ENCODE results near the gene ERCC2.
"Not testable (repeated sequence)": the region's sequence is repeated elsewhere in the genome, so short reads cannot be mapped to it uniquely, and the experiment has no call there.

ERCC2 gene

DNA sequence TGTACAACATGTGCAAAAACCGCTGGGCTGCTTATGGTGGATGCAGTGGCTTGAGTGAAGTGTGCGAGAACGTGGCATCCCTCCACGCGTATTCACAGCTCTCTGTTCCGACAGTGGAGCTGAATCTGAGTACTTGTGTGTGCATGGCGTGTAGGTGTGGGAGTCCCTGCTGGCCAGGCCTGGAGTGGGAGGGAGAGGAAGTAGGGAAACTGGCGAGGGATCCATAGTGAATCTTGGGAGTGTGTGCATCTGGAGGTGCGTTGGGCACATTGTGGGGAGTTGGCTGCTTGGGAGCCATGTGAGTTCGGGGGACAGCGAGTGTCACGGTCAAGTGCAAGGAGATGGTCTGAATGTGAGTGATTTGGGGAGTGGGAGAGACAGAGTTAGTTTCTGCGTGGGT is 27.5 kb downstream of the ERCC2 start:
- DNase-seq (ENCODE audit: low read depth), result no peak
- Histone ChIP-seq H3K27me3 (replicated peaks; ENCODE audit: control insufficient read depth, insufficient read depth, low read length) (peaks cover 25% of the 10 kb centered on the region), H3K9ac (ENCODE audit: low read length) (no peak overlapping the region), H3K4me3 (ENCODE audit: low read length) (no peak overlapping the region), H3K36me3 (ENCODE audit: control insufficient read depth, insufficient read depth, low read length, severe bottlenecking) (no peaks in the 10 kb centered on the region), H3K9me3 (ENCODE audit: control insufficient read depth, low read length) (no peaks in the 10 kb centered on the region), H3K4me1 (ENCODE audit: control insufficient read depth, insufficient read depth, low read length) (no peaks in the 10 kb centered on the region)

DNA sequence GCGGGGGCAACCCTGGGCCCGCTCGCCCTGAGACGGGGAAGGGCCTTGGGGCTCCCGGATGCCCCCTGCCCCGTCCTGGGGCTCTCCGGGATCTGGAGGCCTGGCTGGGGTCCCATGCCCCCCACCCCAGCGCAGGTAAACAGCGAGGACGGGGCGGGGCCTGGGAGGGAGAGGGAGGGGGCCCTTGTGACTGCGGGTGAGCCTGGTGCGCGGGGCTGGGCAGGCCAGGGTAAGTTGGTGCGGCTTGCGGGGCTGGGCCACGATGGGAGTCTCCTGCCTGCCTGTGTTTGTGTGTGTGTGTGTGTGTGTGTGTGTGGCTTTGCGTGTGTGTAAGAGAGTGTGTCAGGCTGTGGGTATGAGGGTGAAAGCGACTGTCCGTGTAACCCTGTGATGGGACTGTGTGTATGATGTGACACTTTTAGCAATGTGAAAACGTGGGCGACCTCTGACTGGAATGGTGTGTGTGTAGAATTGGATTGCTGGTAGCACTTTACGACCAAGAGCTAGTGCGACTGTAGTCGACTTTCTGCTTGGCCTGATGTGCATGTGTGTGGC is 29.4 kb downstream of the ERCC2 start:
- H3K9me3 ChIP-seq (ENCODE audit: control insufficient read depth, low read length), result no peaks in the 10 kb centered on the region
- no peaks in the 10 kb centered on the region for H3K36me3 ChIP-seq (ENCODE audit: control insufficient read depth, insufficient read depth, low read length, severe bottlenecking)
- H3K4me1 ChIP-seq (ENCODE audit: control insufficient read depth, insufficient read depth, low read length), result no peaks in the 10 kb centered on the region
- H3K27me3 ChIP-seq (replicated peaks; ENCODE audit: control insufficient read depth, insufficient read depth, low read length), result peaks cover 19% of the 10 kb centered on the region
- DNase-seq (ENCODE audit: low read depth), result no peak
- no peak overlapping the region for H3K9ac ChIP-seq (ENCODE audit: low read length)
- no peak overlapping the region for H3K4me3 ChIP-seq (ENCODE audit: low read length)

DNA sequence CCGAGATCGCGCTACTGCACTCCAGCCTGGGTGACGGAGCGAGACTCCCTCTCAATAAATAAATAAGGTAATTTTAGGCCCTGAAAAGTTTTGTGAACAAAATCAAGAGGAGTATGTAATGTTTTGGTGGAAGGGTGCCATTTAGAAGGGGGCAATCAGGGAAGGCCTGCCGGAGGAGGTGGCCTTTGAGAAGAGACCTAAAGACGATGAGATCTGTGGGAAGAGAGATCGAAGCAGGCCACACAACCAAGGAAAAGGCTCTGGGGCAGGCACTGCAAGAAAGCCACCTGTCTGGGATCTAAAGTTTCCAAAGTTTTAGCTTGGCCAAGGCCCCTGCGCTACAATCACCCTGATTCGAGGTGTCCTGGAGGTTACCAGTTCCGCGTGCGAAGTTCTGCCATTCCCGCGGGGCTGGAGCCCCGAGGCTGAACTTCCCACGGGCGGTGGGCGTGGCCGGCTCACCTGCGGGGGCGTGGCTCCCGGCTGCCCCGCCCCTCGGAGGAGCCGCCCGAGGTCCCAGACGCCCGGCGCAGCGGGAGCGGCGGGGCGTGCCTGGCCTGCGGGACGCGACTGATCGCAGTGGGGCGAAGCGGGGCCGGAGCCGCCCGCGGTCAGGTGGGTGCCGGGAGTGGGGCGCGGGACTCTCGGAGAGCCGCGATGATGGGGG is 30.0 kb downstream of the ERCC2 start, which contains the start of gene KLC3:
TSS of gene KLC3 (plus strand) at position 519 of the 667 bp plus-strand sequence. CDS start 4,792 bp downstream, outside the sequence.
- no peak within 1 kb of the TSS for H3K9ac ChIP-seq (ENCODE audit: low read length)
- H3K36me3 ChIP-seq (ENCODE audit: control insufficient read depth, insufficient read depth, low read length, severe bottlenecking), result no peaks in the 10 kb centered on the region
- peaks cover 19% of the 10 kb centered on the region for H3K27me3 ChIP-seq (replicated peaks; ENCODE audit: control insufficient read depth, insufficient read depth, low read length)
- H3K4me1 ChIP-seq (ENCODE audit: control insufficient read depth, insufficient read depth, low read length), result no peaks in the 10 kb centered on the region
- no peak for DNase-seq (ENCODE audit: low read depth)
- H3K4me3 ChIP-seq (ENCODE audit: low read length), result no peak within 1 kb of the TSS
- H3K9me3 ChIP-seq (ENCODE audit: control insufficient read depth, low read length), result no peaks in the 10 kb centered on the region

DNA sequence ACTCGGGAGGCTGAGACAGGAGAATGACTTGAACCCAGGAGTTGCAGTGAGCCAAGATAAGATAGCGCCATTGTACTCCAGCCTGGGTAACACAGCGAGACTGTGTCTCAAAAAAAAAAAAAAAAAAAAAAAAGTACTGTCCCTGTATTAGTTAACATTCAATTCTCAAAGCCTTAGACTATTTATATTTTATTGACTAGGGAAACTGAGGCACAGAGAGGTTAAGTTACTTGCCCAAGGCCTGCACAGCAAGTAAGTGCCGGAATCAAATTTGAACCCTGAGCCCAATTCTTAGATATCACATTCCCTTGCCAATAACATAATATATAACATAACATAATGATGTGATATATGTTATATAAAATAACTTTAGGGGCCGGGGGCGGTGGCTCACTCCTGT is 30.7 kb downstream of the ERCC2 start:
- DNase-seq (ENCODE audit: low read depth), result no peak
- Histone ChIP-seq H3K36me3 (ENCODE audit: control insufficient read depth, insufficient read depth, low read length, severe bottlenecking) (no peaks in the 10 kb centered on the region), H3K4me1 (ENCODE audit: control insufficient read depth, insufficient read depth, low read length) (no peaks in the 10 kb centered on the region), H3K4me3 (ENCODE audit: low read length) (no peak overlapping the region), H3K27me3 (replicated peaks; ENCODE audit: control insufficient read depth, insufficient read depth, low read length) (peaks cover 16% of the 10 kb centered on the region), H3K9ac (ENCODE audit: low read length) (no peak overlapping the region), H3K9me3 (ENCODE audit: control insufficient read depth, low read length) (no peaks in the 10 kb centered on the region)

DNA sequence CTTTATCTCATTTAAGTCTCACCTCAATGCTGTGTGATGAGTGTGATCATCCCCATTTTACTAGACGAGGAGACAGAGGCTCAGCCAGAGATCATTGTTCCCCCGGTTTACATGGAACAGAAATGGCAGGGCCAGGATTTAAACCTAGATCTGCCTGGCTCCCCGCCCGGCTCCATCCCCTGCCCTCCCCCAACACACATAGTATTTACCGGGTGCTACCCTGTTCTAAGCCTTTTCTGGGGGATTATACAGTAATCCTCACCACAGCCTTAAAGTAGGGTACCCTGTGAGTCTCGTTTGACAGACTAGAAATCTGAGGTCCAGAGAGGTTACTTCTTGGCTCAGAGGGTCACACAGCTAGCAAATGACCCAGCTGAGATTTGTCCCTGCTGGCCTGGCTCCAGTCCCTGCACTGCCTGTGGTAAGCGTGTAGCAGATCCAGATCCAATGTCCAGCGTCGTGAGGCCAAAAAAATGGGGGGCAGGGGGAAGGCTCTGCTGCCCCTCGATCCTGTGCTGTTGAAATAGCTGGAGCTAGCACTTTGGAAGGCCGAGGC is 33.6 kb downstream of the ERCC2 start:
- no peaks in the 10 kb centered on the region for H3K9me3 ChIP-seq (ENCODE audit: control insufficient read depth, low read length)
- H3K4me1 ChIP-seq (ENCODE audit: control insufficient read depth, insufficient read depth, low read length), result no peaks in the 10 kb centered on the region
- H3K9ac ChIP-seq (ENCODE audit: low read length), result no peak overlapping the region
- no peaks in the 10 kb centered on the region for H3K36me3 ChIP-seq (ENCODE audit: control insufficient read depth, insufficient read depth, low read length, severe bottlenecking)
- H3K4me3 ChIP-seq (ENCODE audit: low read length), result no peak overlapping the region
- no peak for DNase-seq (ENCODE audit: low read depth)
- H3K27me3 ChIP-seq (replicated peaks; ENCODE audit: control insufficient read depth, insufficient read depth, low read length), result peaks cover 12% of the 10 kb centered on the region

DNA sequence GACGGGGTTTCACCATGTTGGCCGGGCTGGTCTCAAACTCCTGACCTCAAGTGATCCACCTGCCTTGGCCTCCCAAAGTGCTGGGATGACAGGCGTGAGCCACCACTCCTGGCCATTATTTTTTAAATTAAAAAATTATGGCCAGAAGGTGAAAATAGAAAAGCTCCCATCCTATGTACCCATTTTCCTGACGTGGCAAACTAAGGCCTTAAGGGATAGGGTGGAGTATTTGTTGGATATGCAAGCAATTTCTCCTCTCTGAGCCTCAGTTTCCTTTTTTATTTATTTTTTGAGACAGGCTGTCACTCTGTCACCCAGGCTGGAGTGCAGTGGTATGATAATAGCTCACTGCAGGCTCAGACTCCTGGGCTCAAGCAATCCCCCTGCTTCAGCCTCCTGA is 35.5 kb downstream of the ERCC2 start:
- H3K27me3 ChIP-seq (replicated peaks; ENCODE audit: control insufficient read depth, insufficient read depth, low read length); H3K9ac ChIP-seq (ENCODE audit: low read length); H3K4me1 ChIP-seq (ENCODE audit: control insufficient read depth, insufficient read depth, low read length); H3K36me3 ChIP-seq (ENCODE audit: control insufficient read depth, insufficient read depth, low read length, severe bottlenecking); H3K4me3 ChIP-seq (ENCODE audit: low read length); H3K9me3 ChIP-seq (ENCODE audit: control insufficient read depth, low read length); DNase-seq (ENCODE audit: low read depth): not testable (repeated sequence)

DNA sequence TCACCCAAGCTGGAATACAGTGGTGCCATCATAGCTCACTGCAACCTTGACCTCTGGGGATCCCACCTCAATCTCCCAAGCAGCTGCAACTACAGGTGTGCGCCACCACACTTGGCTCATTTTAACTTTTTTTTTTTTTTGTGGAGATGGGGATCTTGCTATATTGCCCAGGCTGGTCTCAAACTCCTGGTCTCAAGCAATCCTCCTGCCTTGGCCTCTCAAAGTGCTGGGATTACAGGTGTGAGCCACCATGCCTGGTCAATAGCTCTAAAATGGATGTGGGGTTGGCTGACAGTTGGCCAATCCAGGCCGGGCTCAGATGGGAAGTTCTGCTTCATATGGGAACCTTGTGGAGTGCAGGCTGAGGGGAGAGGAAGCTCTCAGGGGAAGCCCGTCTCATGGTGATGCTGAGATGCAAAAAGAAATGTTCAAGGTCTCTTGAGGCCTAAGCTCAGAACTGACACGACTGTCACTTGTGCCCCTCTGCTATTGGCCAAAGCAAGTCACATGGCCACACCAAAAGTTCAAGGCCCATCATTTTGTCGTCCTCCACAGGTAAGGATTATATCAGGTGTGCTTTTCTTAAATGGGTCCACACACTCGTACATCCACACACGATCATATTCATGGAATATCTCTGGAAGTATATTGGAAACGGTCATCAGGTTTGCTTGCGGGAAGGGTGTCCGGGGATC is 36.6 kb downstream of the ERCC2 start:
- DNase-seq (ENCODE audit: low read depth), result no peak
- Histone ChIP-seq H3K36me3 (ENCODE audit: control insufficient read depth, insufficient read depth, low read length, severe bottlenecking) (no peaks in the 10 kb centered on the region), H3K4me3 (ENCODE audit: low read length) (no peak overlapping the region), H3K9ac (ENCODE audit: low read length) (no peak overlapping the region), H3K27me3 (replicated peaks; ENCODE audit: control insufficient read depth, insufficient read depth, low read length) (no peaks in the 10 kb centered on the region), H3K4me1 (ENCODE audit: control insufficient read depth, insufficient read depth, low read length) (no peaks in the 10 kb centered on the region), H3K9me3 (ENCODE audit: control insufficient read depth, low read length) (no peaks in the 10 kb centered on the region)

DNA sequence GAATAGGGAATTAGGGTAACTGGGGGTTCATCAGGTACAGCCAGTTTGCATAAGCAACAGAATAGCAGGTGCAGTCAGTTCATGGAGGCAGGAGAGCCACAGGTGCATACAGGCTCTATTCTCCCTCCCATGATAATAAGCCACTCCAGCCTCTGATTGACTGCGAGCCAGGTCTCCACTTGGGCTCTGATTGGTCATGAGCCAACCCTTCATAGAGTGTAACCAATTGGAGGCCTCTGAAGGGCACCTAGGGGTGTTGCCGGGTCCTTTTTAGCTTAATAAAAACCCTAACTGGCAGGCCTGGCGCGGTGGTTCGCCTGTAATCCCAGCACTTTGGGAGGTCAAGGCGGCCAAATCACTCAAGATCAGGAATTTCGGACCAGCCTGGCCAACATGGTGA is 39.0 kb downstream of the ERCC2 start:
- no peaks in the 10 kb centered on the region for H3K27me3 ChIP-seq (replicated peaks; ENCODE audit: control insufficient read depth, insufficient read depth, low read length)
- no peaks in the 10 kb centered on the region for H3K36me3 ChIP-seq (ENCODE audit: control insufficient read depth, insufficient read depth, low read length, severe bottlenecking)
- no peak overlapping the region for H3K9ac ChIP-seq (ENCODE audit: low read length)
- no peaks in the 10 kb centered on the region for H3K9me3 ChIP-seq (ENCODE audit: control insufficient read depth, low read length)
- H3K4me3 ChIP-seq (ENCODE audit: low read length), result no peak overlapping the region
- peaks cover 2% of the 10 kb centered on the region for H3K4me1 ChIP-seq (ENCODE audit: control insufficient read depth, insufficient read depth, low read length)
- DNase-seq (ENCODE audit: low read depth), result no peak

DNA sequence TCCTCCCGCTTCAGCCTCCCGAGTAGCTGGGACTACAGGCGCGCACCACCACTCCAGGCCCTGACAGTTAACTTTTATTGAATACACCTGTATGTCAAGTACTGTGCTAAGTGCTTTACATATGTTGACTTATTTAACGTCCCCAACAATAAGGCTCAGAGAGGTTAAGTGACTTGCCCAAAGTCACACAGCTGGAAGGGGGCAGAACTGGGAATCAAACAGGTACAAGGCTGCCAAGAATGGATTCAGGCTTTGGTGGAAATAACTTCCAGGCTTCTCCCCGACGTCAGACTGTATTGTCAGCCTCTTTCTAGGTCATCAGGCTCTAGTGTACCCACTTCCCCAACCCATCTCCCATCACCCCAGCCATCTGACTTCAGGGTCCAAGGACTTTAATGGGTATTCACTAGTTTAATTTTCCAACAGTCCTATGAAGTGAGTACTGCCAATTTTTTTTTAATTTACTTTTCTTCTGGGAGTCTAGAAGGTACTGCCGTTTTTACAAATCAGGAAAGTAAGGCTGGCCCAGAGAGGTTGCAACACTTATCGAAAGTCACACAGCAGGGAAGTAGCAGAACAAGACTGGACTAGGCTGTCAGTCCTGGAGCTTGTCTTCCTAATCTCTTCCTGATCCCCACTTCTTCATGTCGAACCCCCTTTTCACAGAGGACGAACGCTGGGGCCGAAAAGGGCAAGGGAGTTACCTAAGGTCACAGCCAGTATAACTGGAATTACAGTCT is 42.8 kb downstream of the ERCC2 start:
- Histone ChIP-seq H3K36me3 (ENCODE audit: control insufficient read depth, insufficient read depth, low read length, severe bottlenecking) (no peaks in the 10 kb centered on the region), H3K4me3 (ENCODE audit: low read length) (no peak overlapping the region), H3K27me3 (replicated peaks; ENCODE audit: control insufficient read depth, insufficient read depth, low read length) (peaks cover 18% of the 10 kb centered on the region), H3K4me1 (ENCODE audit: control insufficient read depth, insufficient read depth, low read length) (peaks cover 2% of the 10 kb centered on the region), H3K9me3 (ENCODE audit: control insufficient read depth, low read length) (no peaks in the 10 kb centered on the region), H3K9ac (ENCODE audit: low read length) (no peak overlapping the region)
- DNase-seq (ENCODE audit: low read depth), result no peak

DNA sequence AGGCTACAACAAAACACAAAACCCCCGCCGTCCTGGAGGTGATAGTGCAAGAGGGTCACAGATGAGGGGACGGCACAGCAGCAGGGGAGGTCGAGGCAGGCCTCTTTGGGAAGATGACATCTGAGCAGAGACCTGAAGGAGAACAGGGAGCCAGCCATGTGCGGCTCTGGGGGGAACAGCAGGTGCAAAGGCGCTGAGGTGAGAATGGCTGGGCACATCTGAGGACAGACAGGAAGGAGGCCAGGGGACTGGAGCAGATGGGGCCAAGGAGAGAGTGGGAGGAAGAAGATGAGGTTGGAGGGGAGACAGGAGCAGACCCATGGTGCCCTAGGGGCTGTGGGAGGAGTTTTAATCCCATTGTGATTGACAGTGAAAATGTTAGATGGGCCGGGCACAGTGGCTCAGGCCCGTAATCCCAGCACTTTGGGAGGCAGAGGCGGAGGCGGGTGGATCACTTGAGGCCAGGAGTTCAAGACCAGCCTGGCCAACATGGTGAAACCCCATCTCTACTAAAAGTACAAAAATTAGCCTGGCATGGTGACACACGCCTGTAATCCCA is 45.9 kb downstream of the ERCC2 start:
- no peaks in the 10 kb centered on the region for H3K36me3 ChIP-seq (ENCODE audit: control insufficient read depth, insufficient read depth, low read length, severe bottlenecking)

DNA sequence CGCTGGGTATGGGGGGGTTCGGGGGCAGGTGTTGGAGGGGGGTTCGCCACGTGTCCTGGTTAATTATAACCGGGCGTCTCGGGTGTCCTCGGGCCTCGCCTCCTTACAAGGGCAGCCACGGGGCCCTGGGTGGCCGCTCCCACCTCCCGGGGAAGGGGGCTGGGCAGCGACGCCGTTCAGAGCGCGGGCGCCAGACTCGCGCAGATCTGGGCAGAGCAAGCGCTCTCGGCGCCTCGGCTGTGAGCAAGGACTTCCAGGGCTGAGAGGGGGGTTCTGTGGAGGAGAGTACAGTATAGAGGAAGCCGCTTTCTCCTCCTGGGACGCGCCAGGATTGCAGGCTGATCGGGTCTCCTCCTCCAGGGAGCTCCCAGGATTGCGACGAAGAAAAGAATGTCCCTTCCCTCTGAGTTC is 46.7 kb downstream of the ERCC2 start:
- Histone ChIP-seq H3K27me3 (replicated peaks; ENCODE audit: control insufficient read depth, insufficient read depth, low read length) (peaks cover 20% of the 10 kb centered on the region), H3K4me3 (ENCODE audit: low read length) (peak overlapping the region; percentile 33), H3K9ac (ENCODE audit: low read length) (no peak overlapping the region), H3K4me1 (ENCODE audit: control insufficient read depth, insufficient read depth, low read length) (peaks cover 2% of the 10 kb centered on the region), H3K36me3 (ENCODE audit: control insufficient read depth, insufficient read depth, low read length, severe bottlenecking) (no peaks in the 10 kb centered on the region), H3K9me3 (ENCODE audit: control insufficient read depth, low read length) (no peaks in the 10 kb centered on the region)
- peak; percentile 48 for DNase-seq (ENCODE audit: low read depth)

More for the DNA sequence above, 45.9 kb downstream of the ERCC2 start:
- Histone ChIP-seq H3K4me1 (ENCODE audit: control insufficient read depth, insufficient read depth, low read length) (peaks cover 2% of the 10 kb centered on the region), H3K4me3 (ENCODE audit: low read length) (no peak overlapping the region), H3K27me3 (replicated peaks; ENCODE audit: control insufficient read depth, insufficient read depth, low read length) (peaks cover 18% of the 10 kb centered on the region), H3K9ac (ENCODE audit: low read length) (no peak overlapping the region), H3K9me3 (ENCODE audit: control insufficient read depth, low read length) (no peaks in the 10 kb centered on the region)
- no peak for DNase-seq (ENCODE audit: low read depth)
